Gastroesophageal sphincter (tissue), 4 donors: ENCODE data around the gene SASH1. TPM values are rescaled to one million over a fixed set of nuclear protein-coding genes. Genes with fewer than 3 reads are reported as not detected.

Source experiments
- ATAC-seq: fragments of 150-250 bp; one replicate; pipeline ENCODE4 v1.9.1; 2016; ENCODE audit warnings: mild to moderate bottlenecking, moderate library complexity
- H3K27ac ChIP-seq, 4 donors: fragments of 200-600 bp; sonication (generic) in 3 of 4; 1 replicate in 3 of 4; 2 replicates in 1 of 4; pipeline ENCODE4 v1.5.1; 2016 to 2019
- H3K27me3 ChIP-seq: fragments of 200-600 bp; sonication (generic); one replicate; pipeline ENCODE4 v1.5.1; 2019
- H3K36me3 ChIP-seq, 2 donors: fragments of 200-600 bp; sonication (generic); one replicate each; pipeline ENCODE4 v1.5.1; 2019; ENCODE audit warnings: control low read depth in 1 of 2
- H3K4me1 ChIP-seq, 3 donors: fragments of 200-600 bp; sonication (generic); 1 replicate in 2 of 3; 2 replicates in 1 of 3; pipeline ENCODE4 v1.5.1; 2016 to 2019; ENCODE audit warnings: control low read depth in 2 of 3
- H3K4me3 ChIP-seq, 2 donors: fragments of 200-600 bp; sonication (generic); one replicate each; pipeline ENCODE4 v1.5.1; 2019; ENCODE audit warnings: mild to moderate bottlenecking in 1 of 2, moderate library complexity in 1 of 2
- H3K9me3 ChIP-seq, 3 donors: fragments of 200-600 bp; sonication (generic); one replicate each; pipeline ENCODE4 v1.5.1; 2017 to 2019; ENCODE audit warnings: control low read depth in 2 of 3
- CTCF ChIP-seq, 4 experiments: fragments of 200-600 bp in 2 of 4; fragments of 450-650 bp in 2 of 4; sonication (generic) in 1 of 4; IDR thresholded peaks; one replicate each; pipeline ENCODE4 v1.5.1; 2017 to 2019; ENCODE audit warnings: antibody characterized with exemption in 4 of 4, mild to moderate bottlenecking in 2 of 4, moderate library complexity in 2 of 4
- EP300 ChIP-seq: sonication (generic); formaldehyde crosslinking; IDR thresholded peaks from one replicate; pipeline ENCODE4 v1.6.1; 2017; ENCODE audit warnings: antibody characterized with exemption, mild to moderate bottlenecking
- POLR2A ChIP-seq, 2 donors: fragments of 450-650 bp; IDR thresholded peaks; one replicate each; pipeline ENCODE4 v1.6.1; 2017; ENCODE audit warnings: antibody characterized with exemption in 2 of 2, mild to moderate bottlenecking in 2 of 2, moderate library complexity in 1 of 2
- POLR2AphosphoS5 ChIP-seq: sonication (generic); formaldehyde crosslinking; IDR thresholded peaks from one replicate; pipeline ENCODE4 v1.6.1; 2017; ENCODE audit warnings: antibody characterized with exemption
- WGBS, 2 donors: methylation state at CpG; one replicate each; pipeline ENCODE4 v1.1.5; 2018; ENCODE audit warnings: low coverage in 1 of 2; 5-methylcytosine and 5-hydroxymethylcytosine counted together
- total RNA-seq, 4 donors: library from RNA; depleted of rRNA; stranded (reverse); fragments of >200 nt; gene quantifications; one replicate each; pipeline ENCODE4 v1.1.0, GENCODE V29; 2016

SASH1 gene
- total RNA-seq, 4 donors from 2014 or later: 48.9 to 78.9 (median 64.6) TPM

GRCh38 chr6:148447521-148448230 is 105.0 kb downstream of the SASH1 start:
- no peaks in the 10 kb centered on the region for H3K4me1 ChIP-seq
- ATAC-seq: no peak
- WGBS, 2 donors: 92% methylated on average over 4 to 11 of the region's 12 CpGs
- TF ChIP-seq EP300: no peak
- no peak for TF ChIP-seq CTCF (IDR thresholded peaks at IDR 0.05)
- no peak for TF ChIP-seq POLR2AphosphoS5
- TF ChIP-seq POLR2A (IDR thresholded peaks at IDR 0.05): no peak
- H3K4me3 ChIP-seq: no peak overlapping the region
- H3K27me3 ChIP-seq: no peaks in the 10 kb centered on the region
- H3K36me3 ChIP-seq: peaks cover 0 to 12% of the 10 kb centered on the region in 2 donors
- no peak overlapping the region for H3K27ac ChIP-seq
- no peaks in the 10 kb centered on the region for H3K9me3 ChIP-seq

GRCh38 chr6:148448369-148449012 is 105.9 kb downstream of the SASH1 start:
- H3K9me3 ChIP-seq: no peaks in the 10 kb centered on the region
- no peak overlapping the region for H3K27ac ChIP-seq
- TF ChIP-seq POLR2A (IDR thresholded peaks at IDR 0.05) (no peak), POLR2AphosphoS5 (no peak), CTCF (IDR thresholded peaks at IDR 0.05) (no peak), EP300 (no peak)
- no peaks in the 10 kb centered on the region for H3K27me3 ChIP-seq
- no peak overlapping the region for H3K4me3 ChIP-seq
- peaks cover 0 to 12% of the 10 kb centered on the region in 2 donors for H3K36me3 ChIP-seq
- no peaks in the 10 kb centered on the region for H3K4me1 ChIP-seq
- no peak for ATAC-seq
- WGBS, 2 donors: 78 to 86% methylated on average over 5 to 6 of the region's 6 CpGs

- no peak overlapping the region for H3K27ac ChIP-seq
- no peak for ATAC-seq
- TF ChIP-seq EP300 (no peak), POLR2A (IDR thresholded peaks at IDR 0.05) (no peak), POLR2AphosphoS5 (no peak), CTCF (IDR thresholded peaks at IDR 0.05) (no peak)
These were observed 108.2 kb downstream of the SASH1 start for GRCh38 chr6:148450866-148451265.

GRCh38 chr6:148451690-148452089 is 109.1 kb downstream of the SASH1 start:
- Histone ChIP-seq H3K27ac (no peak overlapping the region), H3K9me3 (no peaks in the 10 kb centered on the region), H3K27me3 (no peaks in the 10 kb centered on the region), H3K4me3 (no peak overlapping the region), H3K4me1 (peaks cover 0 to 12% (median 0%) of the 10 kb centered on the region in 3 donors), H3K36me3 (peaks cover 0 to 17% of the 10 kb centered on the region in 2 donors)
- ATAC-seq: peak; percentile 57
- TF ChIP-seq EP300 (no peak), CTCF (IDR thresholded peaks at IDR 0.05) (no peak), POLR2AphosphoS5 (no peak), POLR2A (IDR thresholded peaks at IDR 0.05) (no peak)
- 70 to 79% methylated on average over 4 to 7 of the region's 8 CpGs for WGBS, 2 donors

More at GRCh38 chr6:148450866-148451265, 108.2 kb downstream of the SASH1 start:
- Histone ChIP-seq H3K36me3 (peaks cover 0 to 18% of the 10 kb centered on the region in 2 donors), H3K4me1 (peaks cover 0 to 12% (median 0%) of the 10 kb centered on the region in 3 donors), H3K4me3 (no peak overlapping the region), H3K27me3 (no peaks in the 10 kb centered on the region), H3K9me3 (no peaks in the 10 kb centered on the region)

- Histone ChIP-seq H3K27ac (no peak overlapping the region), H3K4me3 (no peak overlapping the region), H3K4me1 (peaks cover 0 to 12% (median 0%) of the 10 kb centered on the region in 3 donors), H3K9me3 (no peaks in the 10 kb centered on the region), H3K27me3 (no peaks in the 10 kb centered on the region), H3K36me3 (peaks cover 0 to 6% of the 10 kb centered on the region in 2 donors)
- ATAC-seq: peak; percentile 20
- 98 to 100% methylated on average over 6 to 7 of the region's 16 CpGs for WGBS, 2 donors
- TF ChIP-seq POLR2A (IDR thresholded peaks at IDR 0.05) (no peak), EP300 (no peak), CTCF (IDR thresholded peaks at IDR 0.05) (no peak), POLR2AphosphoS5 (no peak)
These were observed 110.2 kb downstream of the SASH1 start for GRCh38 chr6:148452876-148453275.
